Endodermal cell (in vitro differentiated cells): ENCODE measurements around the gene GDF2. TPM values are rescaled to one million over a fixed set of nuclear protein-coding genes. Genes with fewer than 3 reads are reported as not detected.

Experiments used
- DNase-seq: peaks from one replicate; pipeline ENCODE4 v3.0.0-alpha.2; 2017
- H3K27ac ChIP-seq: 2 replicates; pipeline ENCODE4 v1.5.1; 2013; ENCODE audit warnings: mild to moderate bottlenecking, low read depth, low read length, moderate library complexity
- H3K27me3 ChIP-seq: 2 replicates; pipeline ENCODE4 v1.6.1; 2013; ENCODE audit warnings: mild to moderate bottlenecking, low read length, moderate library complexity; ENCODE audit not compliant: insufficient read depth, control insufficient read depth, poor library complexity, severe bottlenecking
- H3K36me3 ChIP-seq: 2 replicates; pipeline ENCODE4 v1.7.0; 2013; ENCODE audit warnings: mild to moderate bottlenecking, low read length, moderate library complexity; ENCODE audit not compliant: control insufficient read depth, insufficient read depth
- H3K4me1 ChIP-seq: one replicate; pipeline ENCODE4 v1.7.0; 2013; ENCODE audit warnings: low read length; ENCODE audit not compliant: control insufficient read depth, insufficient read depth
- H3K4me3 ChIP-seq: 2 replicates; pipeline ENCODE4 v1.5.1; 2013; ENCODE audit warnings: mild to moderate bottlenecking, low read length, moderate library complexity
- H3K9ac ChIP-seq: 2 replicates; pipeline ENCODE4 v1.6.1; 2013; ENCODE audit warnings: mild to moderate bottlenecking, low read length, moderate library complexity; ENCODE audit not compliant: poor library complexity, severe bottlenecking; ENCODE audit errors: extremely low read depth
- H3K9me3 ChIP-seq: 2 replicates; pipeline ENCODE4 v1.6.1; 2013; ENCODE audit warnings: mild to moderate bottlenecking, low read length, moderate library complexity; ENCODE audit not compliant: control insufficient read depth
- H3K27ac Mint-ChIP-seq: 2 replicates; pipeline ENCODE4 v1.8.0; 2020; ENCODE audit warnings: mixed read lengths
- H3K27me3 Mint-ChIP-seq: 2 replicates; pipeline ENCODE4 v1.8.0; 2021; ENCODE audit warnings: mild to moderate bottlenecking, mixed read lengths; ENCODE audit not compliant: insufficient read depth
- H3K36me3 Mint-ChIP-seq: 2 replicates; pipeline ENCODE4 v1.8.0; 2020; ENCODE audit warnings: low read depth, mixed read lengths
- H3K4me1 Mint-ChIP-seq: 2 replicates; pipeline ENCODE4 v1.8.0; 2020; ENCODE audit warnings: mixed read lengths
- H3K4me3 Mint-ChIP-seq: 2 replicates; pipeline ENCODE4 v1.8.0; 2020; ENCODE audit warnings: mild to moderate bottlenecking, moderate library complexity, mixed read lengths
- H3K9me3 Mint-ChIP-seq: 2 replicates; pipeline ENCODE4 v1.8.0; 2020; ENCODE audit warnings: mild to moderate bottlenecking, mixed read lengths
- WGBS, 2 experiments: methylation state at CpG; one replicate each; pipeline versions ENCODE4 v1.1.5 to v1.1.7; 2013; ENCODE audit warnings: missing lambda C conversion rate in 2 of 2, mixed read lengths in 1 of 2; ENCODE audit not compliant: insufficient coverage in 1 of 2, insufficient read length in 1 of 2; 5-methylcytosine and 5-hydroxymethylcytosine counted together
- total RNA-seq, 2 donors: library from RNA; stranded (reverse); fragmentation: NEBNext Ultra II Directional in 1 of 2; extraction: Animal tissue kit (Norgen Biotek cat#: 25700) in 1 of 2; gene quantifications; 2 replicates in 1 of 2; 3 replicates in 1 of 2; pipeline ENCODE4 v1.2.1, GENCODE V29; 2021
- TF ChIP-seq, protein P1 (sequence below): fragments of 200-600 bp; sonication (generic); conservative IDR thresholded peaks from 2 replicates; pipeline ENCODE4 v1.5.0; 2021; ENCODE audit warnings: antibody characterized with exemption, mild to moderate bottlenecking

GDF2 gene
- total RNA-seq, 2 donors from 2014 or later: not detected

DNA sequence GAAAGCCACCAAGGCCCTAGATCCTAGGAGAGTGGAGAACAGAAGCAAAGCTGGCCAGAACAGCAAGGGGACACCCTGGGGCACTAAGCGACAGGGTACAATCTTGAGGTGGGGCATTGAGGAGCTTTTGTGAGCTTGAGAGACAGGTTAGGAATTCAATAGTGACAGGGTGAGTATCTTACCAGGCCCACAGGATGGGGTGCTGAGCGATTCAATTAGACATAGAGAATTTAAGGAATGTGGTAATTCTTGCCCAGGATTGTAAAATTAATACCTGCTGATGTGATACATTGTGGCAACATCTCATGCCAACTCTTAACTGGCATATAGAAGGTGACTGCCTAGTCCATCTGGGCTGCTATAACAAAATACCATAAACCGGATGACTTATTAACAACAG lies 39.9 kb downstream of the GDF2 start:
- no peaks in the 10 kb centered on the region for H3K36me3 ChIP-seq
- H3K27ac ChIP-seq: no peak overlapping the region
- no peak overlapping the region for H3K9ac ChIP-seq
- no peak overlapping the region for H3K4me3 Mint-ChIP-seq
- H3K9me3 Mint-ChIP-seq: no peaks in the 10 kb centered on the region
- no peaks in the 10 kb centered on the region for H3K4me1 ChIP-seq
- no peak overlapping the region for H3K27ac Mint-ChIP-seq
- H3K9me3 ChIP-seq: no peaks in the 10 kb centered on the region
- peaks cover 7% of the 10 kb centered on the region for H3K4me1 Mint-ChIP-seq
- no peaks in the 10 kb centered on the region for H3K27me3 ChIP-seq
- WGBS, 2 experiments: 93 to 97% methylated on average over 3 of the region's 3 CpGs
- TF ChIP-seq, protein P1, sequence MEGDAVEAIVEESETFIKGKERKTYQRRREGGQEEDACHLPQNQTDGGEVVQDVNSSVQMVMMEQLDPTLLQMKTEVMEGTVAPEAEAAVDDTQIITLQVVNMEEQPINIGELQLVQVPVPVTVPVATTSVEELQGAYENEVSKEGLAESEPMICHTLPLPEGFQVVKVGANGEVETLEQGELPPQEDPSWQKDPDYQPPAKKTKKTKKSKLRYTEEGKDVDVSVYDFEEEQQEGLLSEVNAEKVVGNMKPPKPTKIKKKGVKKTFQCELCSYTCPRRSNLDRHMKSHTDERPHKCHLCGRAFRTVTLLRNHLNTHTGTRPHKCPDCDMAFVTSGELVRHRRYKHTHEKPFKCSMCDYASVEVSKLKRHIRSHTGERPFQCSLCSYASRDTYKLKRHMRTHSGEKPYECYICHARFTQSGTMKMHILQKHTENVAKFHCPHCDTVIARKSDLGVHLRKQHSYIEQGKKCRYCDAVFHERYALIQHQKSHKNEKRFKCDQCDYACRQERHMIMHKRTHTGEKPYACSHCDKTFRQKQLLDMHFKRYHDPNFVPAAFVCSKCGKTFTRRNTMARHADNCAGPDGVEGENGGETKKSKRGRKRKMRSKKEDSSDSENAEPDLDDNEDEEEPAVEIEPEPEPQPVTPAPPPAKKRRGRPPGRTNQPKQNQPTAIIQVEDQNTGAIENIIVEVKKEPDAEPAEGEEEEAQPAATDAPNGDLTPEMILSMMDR: no peak
- H3K27me3 Mint-ChIP-seq: peaks cover 18% of the 10 kb centered on the region
- no peak for DNase-seq
- H3K36me3 Mint-ChIP-seq: no peaks in the 10 kb centered on the region
- H3K4me3 ChIP-seq: no peak overlapping the region

DNA sequence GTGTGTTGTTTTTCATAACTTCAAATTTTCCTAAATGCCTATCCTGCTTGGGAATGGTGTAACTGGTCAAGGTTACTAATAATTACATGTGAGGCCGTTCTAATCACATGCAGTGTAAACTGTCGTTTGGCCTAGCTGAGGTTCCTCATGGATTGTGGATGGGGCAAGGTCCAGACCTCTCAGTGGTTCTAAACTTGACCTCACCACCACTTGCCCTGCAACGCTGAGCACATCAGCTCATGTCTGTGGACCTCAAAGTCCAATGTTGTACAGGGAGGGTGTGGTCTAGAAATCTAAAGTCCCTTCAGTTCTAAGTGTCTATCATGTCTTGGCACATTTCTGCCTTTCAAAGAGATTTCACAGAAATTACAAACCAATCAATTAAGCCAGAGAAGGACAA lies 41.5 kb downstream of the GDF2 start:
- Mint-ChIP-seq H3K27me3 (peaks cover 18% of the 10 kb centered on the region), H3K27ac (no peak overlapping the region), H3K36me3 (no peaks in the 10 kb centered on the region), H3K4me3 (no peak overlapping the region), H3K9me3 (no peaks in the 10 kb centered on the region), H3K4me1 (peaks cover 7% of the 10 kb centered on the region)
- no peak for DNase-seq
- TF ChIP-seq, protein P1: no peak
- Histone ChIP-seq H3K27ac (no peak overlapping the region), H3K27me3 (no peaks in the 10 kb centered on the region), H3K4me3 (no peak overlapping the region), H3K36me3 (no peaks in the 10 kb centered on the region), H3K9me3 (no peaks in the 10 kb centered on the region), H3K9ac (no peak overlapping the region), H3K4me1 (no peaks in the 10 kb centered on the region)
- WGBS, 2 experiments: 90 to 97% methylated on average over 2 to 3 of the region's 3 CpGs

DNA sequence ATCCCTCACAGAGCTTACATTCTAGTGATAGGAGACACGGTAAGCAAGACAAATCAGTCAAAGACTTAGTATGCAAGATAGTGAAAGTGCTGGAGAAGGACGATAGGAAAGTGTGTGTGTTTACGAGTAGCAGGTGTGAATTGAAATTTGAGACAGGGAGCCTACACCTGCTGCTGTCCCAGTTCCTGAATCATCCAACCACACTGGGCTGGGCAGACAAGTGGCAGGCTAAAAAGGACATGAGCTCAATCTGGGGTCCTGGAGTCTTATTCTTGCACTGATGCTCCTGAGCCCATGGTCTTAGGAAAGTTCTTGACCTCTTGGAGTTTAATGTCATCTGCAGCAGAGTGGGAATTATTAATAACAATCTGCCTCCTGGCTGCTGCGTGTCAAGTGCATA lies 42.1 kb downstream of the GDF2 start:
- Histone ChIP-seq H3K4me3 (no peak overlapping the region), H3K27me3 (no peaks in the 10 kb centered on the region), H3K9ac (no peak overlapping the region), H3K27ac (no peak overlapping the region), H3K36me3 (no peaks in the 10 kb centered on the region), H3K4me1 (no peaks in the 10 kb centered on the region), H3K9me3 (no peaks in the 10 kb centered on the region)
- Mint-ChIP-seq H3K4me3 (no peak overlapping the region), H3K4me1 (peaks cover 7% of the 10 kb centered on the region), H3K36me3 (no peaks in the 10 kb centered on the region), H3K27me3 (peaks cover 18% of the 10 kb centered on the region), H3K9me3 (no peaks in the 10 kb centered on the region), H3K27ac (no peak overlapping the region)
- 67 to 81% methylated on average over 4 of the region's 4 CpGs for WGBS, 2 experiments
- DNase-seq: no peak
- TF ChIP-seq, protein P1: no peak
